ENCODE data around the gene MYB.

GRCh38 chr6:135145063-135145800 lies 35.9 kb upstream of the MYB start:
- TF ChIP-seq, protein P1, sequence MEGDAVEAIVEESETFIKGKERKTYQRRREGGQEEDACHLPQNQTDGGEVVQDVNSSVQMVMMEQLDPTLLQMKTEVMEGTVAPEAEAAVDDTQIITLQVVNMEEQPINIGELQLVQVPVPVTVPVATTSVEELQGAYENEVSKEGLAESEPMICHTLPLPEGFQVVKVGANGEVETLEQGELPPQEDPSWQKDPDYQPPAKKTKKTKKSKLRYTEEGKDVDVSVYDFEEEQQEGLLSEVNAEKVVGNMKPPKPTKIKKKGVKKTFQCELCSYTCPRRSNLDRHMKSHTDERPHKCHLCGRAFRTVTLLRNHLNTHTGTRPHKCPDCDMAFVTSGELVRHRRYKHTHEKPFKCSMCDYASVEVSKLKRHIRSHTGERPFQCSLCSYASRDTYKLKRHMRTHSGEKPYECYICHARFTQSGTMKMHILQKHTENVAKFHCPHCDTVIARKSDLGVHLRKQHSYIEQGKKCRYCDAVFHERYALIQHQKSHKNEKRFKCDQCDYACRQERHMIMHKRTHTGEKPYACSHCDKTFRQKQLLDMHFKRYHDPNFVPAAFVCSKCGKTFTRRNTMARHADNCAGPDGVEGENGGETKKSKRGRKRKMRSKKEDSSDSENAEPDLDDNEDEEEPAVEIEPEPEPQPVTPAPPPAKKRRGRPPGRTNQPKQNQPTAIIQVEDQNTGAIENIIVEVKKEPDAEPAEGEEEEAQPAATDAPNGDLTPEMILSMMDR (IDR thresholded peaks at IDR 0.05), result peak in 3 of 4 experiments; percentile 48 to 61 (median 60)
- TF ChIP-seq POLR2A (IDR thresholded peaks at IDR 0.05) (no peak), POLR2AphosphoS5 (IDR thresholded peaks at IDR 0.05) (no peak)

Data from prostate gland (tissue), 2 donors.